WTC11 (cell line): ENCODE results near the gene AKAP13. TPM values are rescaled to one million over a fixed set of nuclear protein-coding genes. Genes with fewer than 3 reads are reported as not detected.

Experiments
- ATAC-seq: fragments of 200-7000 bp; cut with Tn5 transposase; 2 replicates; pipeline ENCODE4 v1.10.0; 2021; ENCODE audit warnings: mild to moderate bottlenecking, moderate library complexity
- CTCF ChIA-PET: fragments of 300-600 bp; sonication (Branson Sonifier 250); formaldehyde crosslinking; loops from one replicate; lab custom pipeline; 2021; ENCODE audit warnings: antibody characterized with exemption; lab: Charles Lee
- POLR2A ChIA-PET: fragments of 350-600 bp; sonication (Branson Sonifier 250); formaldehyde crosslinking; loops from one replicate; lab custom pipeline; 2021; ENCODE audit warnings: antibody characterized with exemption; lab: Charles Lee
- DNase-seq: peaks from one replicate; pipeline ENCODE4 v3.0.0; 2021; ENCODE audit warnings: low spot score
- H3K27ac Mint-ChIP-seq: 2 replicates; pipeline ENCODE4 v1.8.0; 2021; ENCODE audit warnings: mixed read lengths
- H3K27me3 Mint-ChIP-seq: 2 replicates; pipeline ENCODE4 v1.8.0; 2021; ENCODE audit warnings: low read depth, mild to moderate bottlenecking, moderate library complexity, mixed read lengths
- H3K36me3 Mint-ChIP-seq: 2 replicates; pipeline ENCODE4 v1.8.0; 2021; ENCODE audit warnings: mixed read lengths
- H3K4me1 Mint-ChIP-seq: 2 replicates; pipeline ENCODE4 v1.8.0; 2022; ENCODE audit warnings: mixed read lengths
- H3K4me3 Mint-ChIP-seq: 2 replicates; pipeline ENCODE4 v1.8.0; 2021; ENCODE audit warnings: mild to moderate bottlenecking, moderate library complexity, mixed read lengths
- H3K9me3 Mint-ChIP-seq: 2 replicates; pipeline ENCODE4 v1.8.0; 2021; ENCODE audit warnings: mixed read lengths
- ARID4B ChIP-seq: sonication (generic); formaldehyde crosslinking; IDR thresholded peaks from 2 replicates; pipeline ENCODE4 v1.8.0; 2023; ENCODE audit warnings: missing genetic modification reagents, mild to moderate bottlenecking, borderline replicate concordance
- ATF2 ChIP-seq: sonication (generic); formaldehyde crosslinking; IDR thresholded peaks from 2 replicates; pipeline ENCODE4 v1.8.1; 2022; ENCODE audit warnings: low read depth, missing genetic modification reagents, borderline replicate concordance
- CREM ChIP-seq: sonication (generic); formaldehyde crosslinking; IDR thresholded peaks from 2 replicates; pipeline ENCODE4 v1.8.1; 2022; ENCODE audit warnings: mild to moderate bottlenecking, missing genetic modification reagents, moderate library complexity
- NFE2L1 ChIP-seq: sonication (generic); formaldehyde crosslinking; IDR thresholded peaks from 2 replicates; pipeline ENCODE4 v1.8.1; 2023; ENCODE audit warnings: missing genetic modification reagents
- NR2C2 ChIP-seq: sonication (generic); formaldehyde crosslinking; IDR thresholded peaks from 2 replicates; pipeline ENCODE4 v1.8.0; 2022; ENCODE audit warnings: mild to moderate bottlenecking, missing genetic modification reagents
- NR3C1 ChIP-seq: sonication (generic); formaldehyde crosslinking; conservative IDR thresholded peaks from 2 replicates; pipeline ENCODE4 v1.8.1; 2023; ENCODE audit warnings: low read depth, mild to moderate bottlenecking, missing genetic modification reagents
- OVOL2 ChIP-seq: fragments of 250-450 bp; sonication (Bioruptor Pico); IDR thresholded peaks from 2 replicates; pipeline ENCODE4 v1.9.0; 2021; ENCODE audit warnings: mild to moderate bottlenecking, borderline replicate concordance
- total RNA-seq: library from RNA; stranded (reverse); gene quantifications from 3 replicates; pipeline ENCODE4 v1.2.3, GENCODE V29; 2021
- TF ChIP-seq, protein P1 (sequence below): sonication (generic); formaldehyde crosslinking; IDR thresholded peaks from 2 replicates; pipeline ENCODE4 v1.8.0; 2022; ENCODE audit warnings: mild to moderate bottlenecking, missing genetic modification reagents
- TF ChIP-seq, protein P2 (sequence below): sonication (generic); formaldehyde crosslinking; conservative IDR thresholded peaks from 2 replicates; pipeline ENCODE4 v1.8.1; 2023; ENCODE audit warnings: mild to moderate bottlenecking, low read depth, missing genetic modification reagents, moderate library complexity
- TF ChIP-seq, protein P3 (sequence below): fragments of 250-450 bp; sonication (Bioruptor Pico); IDR thresholded peaks from 2 replicates; pipeline ENCODE4 v2.1.2; 2022; ENCODE audit warnings: mild to moderate bottlenecking, moderate library complexity

AKAP13 gene
- total RNA-seq, 1 experiment from 2014 or later = 50.3 TPM

DNA sequence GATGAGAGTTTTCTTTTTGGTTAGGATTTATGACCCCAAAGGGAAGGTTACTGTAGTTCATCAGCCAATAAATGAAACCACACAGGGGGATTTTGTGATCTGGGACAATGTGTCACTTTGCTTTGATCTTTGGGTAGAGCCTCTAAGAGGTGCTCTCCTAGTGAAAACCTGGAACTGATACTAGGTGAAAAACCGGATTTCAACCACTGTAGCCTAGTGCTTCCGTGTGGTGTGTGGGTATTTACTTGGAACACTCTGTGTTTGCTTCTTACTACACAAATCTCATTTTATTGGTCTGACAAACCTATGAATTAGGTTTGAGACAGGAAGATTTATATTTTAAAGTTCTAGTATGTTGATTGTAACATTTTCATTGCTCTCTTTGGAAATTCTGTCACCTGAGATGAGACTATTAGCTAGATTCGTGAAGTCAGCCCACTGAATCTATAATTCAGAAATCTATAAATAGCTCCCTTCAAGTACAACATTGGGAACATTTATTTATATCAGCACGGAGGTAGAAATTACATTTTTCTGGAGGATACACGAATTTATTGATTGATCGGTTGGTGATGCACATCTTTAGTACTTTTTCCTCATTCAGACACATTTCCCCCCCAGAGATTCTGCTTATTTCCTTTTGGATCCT, 119.8 kb downstream of the AKAP13 start (continued):
- TF ChIP-seq ARID4B (CRISPR knock-in tag) (no peak), NR3C1 (CRISPR knock-in tag) (no peak)
- TF ChIP-seq, protein P1, sequence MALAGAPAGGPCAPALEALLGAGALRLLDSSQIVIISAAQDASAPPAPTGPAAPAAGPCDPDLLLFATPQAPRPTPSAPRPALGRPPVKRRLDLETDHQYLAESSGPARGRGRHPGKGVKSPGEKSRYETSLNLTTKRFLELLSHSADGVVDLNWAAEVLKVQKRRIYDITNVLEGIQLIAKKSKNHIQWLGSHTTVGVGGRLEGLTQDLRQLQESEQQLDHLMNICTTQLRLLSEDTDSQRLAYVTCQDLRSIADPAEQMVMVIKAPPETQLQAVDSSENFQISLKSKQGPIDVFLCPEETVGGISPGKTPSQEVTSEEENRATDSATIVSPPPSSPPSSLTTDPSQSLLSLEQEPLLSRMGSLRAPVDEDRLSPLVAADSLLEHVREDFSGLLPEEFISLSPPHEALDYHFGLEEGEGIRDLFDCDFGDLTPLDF = no peak
- TF ChIP-seq, all 79 proteins: peak for 0

DNA sequence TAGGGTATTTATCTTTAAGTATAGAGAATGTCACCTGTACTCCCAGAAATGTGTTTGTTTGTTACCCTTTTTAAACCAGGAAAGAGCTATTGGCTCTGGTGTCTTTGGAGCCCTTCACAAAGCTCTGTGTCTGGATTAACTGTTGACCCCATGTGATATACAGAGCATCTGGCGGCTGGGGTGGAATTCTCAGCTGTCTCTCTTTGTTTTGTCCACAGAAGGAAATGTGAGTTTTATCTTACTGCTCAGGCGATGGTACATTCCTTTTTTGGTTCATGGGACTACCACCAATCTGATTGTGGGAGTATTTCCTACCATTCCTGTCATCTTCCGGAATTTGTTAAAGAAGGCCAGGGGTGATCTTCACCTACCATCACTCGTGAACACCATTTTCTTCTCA, 120.3 kb downstream of the AKAP13 start:
- Mint-ChIP-seq H3K4me1 (peaks cover 65% of the 10 kb centered on the region), H3K36me3 (no peaks in the 10 kb centered on the region), H3K27me3 (no peaks in the 10 kb centered on the region), H3K9me3 (no peaks in the 10 kb centered on the region), H3K27ac (no peak overlapping the region), H3K4me3 (no peak overlapping the region)
- no peak for DNase-seq
- TF ChIP-seq, protein P2, sequence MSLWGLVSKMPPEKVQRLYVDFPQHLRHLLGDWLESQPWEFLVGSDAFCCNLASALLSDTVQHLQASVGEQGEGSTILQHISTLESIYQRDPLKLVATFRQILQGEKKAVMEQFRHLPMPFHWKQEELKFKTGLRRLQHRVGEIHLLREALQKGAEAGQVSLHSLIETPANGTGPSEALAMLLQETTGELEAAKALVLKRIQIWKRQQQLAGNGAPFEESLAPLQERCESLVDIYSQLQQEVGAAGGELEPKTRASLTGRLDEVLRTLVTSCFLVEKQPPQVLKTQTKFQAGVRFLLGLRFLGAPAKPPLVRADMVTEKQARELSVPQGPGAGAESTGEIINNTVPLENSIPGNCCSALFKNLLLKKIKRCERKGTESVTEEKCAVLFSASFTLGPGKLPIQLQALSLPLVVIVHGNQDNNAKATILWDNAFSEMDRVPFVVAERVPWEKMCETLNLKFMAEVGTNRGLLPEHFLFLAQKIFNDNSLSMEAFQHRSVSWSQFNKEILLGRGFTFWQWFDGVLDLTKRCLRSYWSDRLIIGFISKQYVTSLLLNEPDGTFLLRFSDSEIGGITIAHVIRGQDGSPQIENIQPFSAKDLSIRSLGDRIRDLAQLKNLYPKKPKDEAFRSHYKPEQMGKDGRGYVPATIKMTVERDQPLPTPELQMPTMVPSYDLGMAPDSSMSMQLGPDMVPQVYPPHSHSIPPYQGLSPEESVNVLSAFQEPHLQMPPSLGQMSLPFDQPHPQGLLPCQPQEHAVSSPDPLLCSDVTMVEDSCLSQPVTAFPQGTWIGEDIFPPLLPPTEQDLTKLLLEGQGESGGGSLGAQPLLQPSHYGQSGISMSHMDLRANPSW (CRISPR knock-in tag) = no peak
- TF ChIP-seq, protein P3, sequence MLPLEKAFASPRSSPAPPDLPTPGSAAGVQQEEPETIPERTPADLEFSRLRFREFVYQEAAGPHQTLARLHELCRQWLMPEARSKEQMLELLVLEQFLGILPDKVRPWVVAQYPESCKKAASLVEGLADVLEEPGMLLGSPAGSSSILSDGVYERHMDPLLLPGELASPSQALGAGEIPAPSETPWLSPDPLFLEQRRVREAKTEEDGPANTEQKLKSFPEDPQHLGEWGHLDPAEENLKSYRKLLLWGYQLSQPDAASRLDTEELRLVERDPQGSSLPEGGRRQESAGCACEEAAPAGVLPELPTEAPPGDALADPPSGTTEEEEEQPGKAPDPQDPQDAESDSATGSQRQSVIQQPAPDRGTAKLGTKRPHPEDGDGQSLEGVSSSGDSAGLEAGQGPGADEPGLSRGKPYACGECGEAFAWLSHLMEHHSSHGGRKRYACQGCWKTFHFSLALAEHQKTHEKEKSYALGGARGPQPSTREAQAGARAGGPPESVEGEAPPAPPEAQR (CRISPR knock-in tag) = no peak
- TF ChIP-seq NR2C2 (CRISPR knock-in tag) (no peak), OVOL2 (CRISPR knock-in tag) (no peak), ATF2 (no peak), CREM (CRISPR knock-in tag) (no peak)
- ChIA-PET CTCF (interaction anchor here (1.0 kb wide), 2 partner anchors 9 to 11 kb away, joined by 3 read pairs; no protein-coding TSS in a partner anchor), POLR2A (no interaction called here)
- ATAC-seq = no peak

- CTCF ChIA-PET = no interaction called here
- Mint-ChIP-seq H3K27me3 (no peaks in the 10 kb centered on the region), H3K36me3 (no peaks in the 10 kb centered on the region), H3K9me3 (no peaks in the 10 kb centered on the region), H3K4me3 (no peak overlapping the region), H3K27ac (no peak overlapping the region), H3K4me1 (peaks cover 59% of the 10 kb centered on the region)
- no peak for TF ChIP-seq NFE2L1 (CRISPR knock-in tag)
- POLR2A ChIA-PET = no interaction called here
- DNase-seq = no peak
- ATAC-seq = no peak
Observed at GRCh38 chr15:85501574-85501973, 121.2 kb downstream of the AKAP13 start.
